ENCODE measurements around the gene SLC35E1.

Gene SLC35E1

GRCh38 chr19:16572332-16573211 lies at the start of gene SLC35E1:
SLC35E1 (minus strand) TSS chr19:16572415; CDS start chr19:16572364, 51 bp downstream.
- peak; percentile 90 to 98 for DNase-seq

GRCh38 chr19:16621165-16621800 lies 49.1 kb upstream of the SLC35E1 start:
- no peak for DNase-seq

- no peak for DNase-seq
Measured at GRCh38 chr19:16620584-16620983, 48.4 kb upstream of the SLC35E1 start.

GRCh38 chr19:16620018-16620417 lies 47.8 kb upstream of the SLC35E1 start:
- no peak for DNase-seq

GRCh38 chr19:16619457-16619856 lies 47.2 kb upstream of the SLC35E1 start:
- DNase-seq, result no peak

- no peak for DNase-seq
Measured at GRCh38 chr19:16618248-16618647, 46.0 kb upstream of the SLC35E1 start.

- no peak for DNase-seq
Measured at GRCh38 chr19:16615808-16616207, 43.6 kb upstream of the SLC35E1 start.

- DNase-seq, result no peak
Measured at GRCh38 chr19:16614941-16615340, 42.7 kb upstream of the SLC35E1 start.

GRCh38 chr19:16613841-16614240 lies 41.6 kb upstream of the SLC35E1 start:
- DNase-seq, result no peak

- DNase-seq, result no peak
Measured at GRCh38 chr19:16612636-16613035, 40.4 kb upstream of the SLC35E1 start.

- no peak for DNase-seq
Measured at GRCh38 chr19:16611121-16611520, 38.9 kb upstream of the SLC35E1 start.

GRCh38 chr19:16609511-16610200 lies 37.4 kb upstream of the SLC35E1 start:
- DNase-seq, result no peak

- peak in 1 of 2 experiments; percentile 19 for DNase-seq
Measured at GRCh38 chr19:16608290-16608739, 36.1 kb upstream of the SLC35E1 start.

- DNase-seq, result no peak
Measured at GRCh38 chr19:16607819-16608218, 35.6 kb upstream of the SLC35E1 start.

GRCh38 chr19:16605553-16605994 lies 33.4 kb upstream of the SLC35E1 start:
- DNase-seq, result peak in 1 of 2 experiments; percentile 42

GRCh38 chr19:16605115-16605514 lies 32.9 kb upstream of the SLC35E1 start:
- DNase-seq, result no peak

- no peak for DNase-seq
Measured at GRCh38 chr19:16604615-16605014, 32.4 kb upstream of the SLC35E1 start.

- no peak for DNase-seq
Measured at GRCh38 chr19:16603090-16603489, 30.9 kb upstream of the SLC35E1 start.

GRCh38 chr19:16601378-16602052 lies 29.3 kb upstream of the SLC35E1 start:
- DNase-seq, result no peak

- no peak for DNase-seq
Measured at GRCh38 chr19:16600824-16601223, 28.6 kb upstream of the SLC35E1 start.

GRCh38 chr19:16599655-16600346 lies 27.6 kb upstream of the SLC35E1 start:
- no peak for DNase-seq

GRCh38 chr19:16598848-16599247 lies 26.6 kb upstream of the SLC35E1 start:
- no peak for DNase-seq
